Adrenal gland (tissue), 12 donors: Measurements from ENCODE around the gene PFKFB4. TPM values are rescaled to one million over a fixed set of nuclear protein-coding genes. Genes with fewer than 3 reads are reported as not detected.
"Not testable (repeated sequence)": the region's sequence is repeated elsewhere in the genome, so short reads cannot be mapped to it uniquely, and the experiment has no call there.

ENCODE experiments used
- DNase-seq, 7 donors: peaks; one replicate each; pipeline ENCODE4 v3.0.0-alpha.2; 2019 to 2020
- H3K27ac ChIP-seq, 5 donors: fragments of 200-600 bp; sonication (generic) in 4 of 5; 1 replicate in 3 of 5; 2 replicates in 2 of 5; pipeline versions ENCODE4 v1.5.1 to v1.8.0; 2016 to 2020; ENCODE audit warnings: mild to moderate bottlenecking in 1 of 5
- H3K27me3 ChIP-seq: fragments of 200-600 bp; 2 replicates; pipeline ENCODE4 v1.8.0; 2021
- H3K36me3 ChIP-seq, 2 donors: fragments of 200-600 bp; replicated peaks in 1 of 2; 1 replicate in 1 of 2; 2 replicates in 1 of 2; pipeline versions ENCODE4 v1.5.1 to v1.8.0; 2018 to 2022
- H3K4me1 ChIP-seq, 2 donors: fragments of 200-600 bp; replicated peaks in 1 of 2; 1 replicate in 1 of 2; 2 replicates in 1 of 2; pipeline versions ENCODE4 v1.5.1 to v1.8.0; 2018 to 2021
- H3K4me3 ChIP-seq, 4 donors: fragments of 200-600 bp; sonication (generic) in 3 of 4; one replicate each; pipeline ENCODE4 v1.5.1; 2016 to 2018
- H3K9me3 ChIP-seq, 3 donors: fragments of 200-600 bp; sonication (generic) in 1 of 3; replicated peaks in 1 of 3; 1 replicate in 2 of 3; 2 replicates in 1 of 3; pipeline versions ENCODE4 v1.5.1 to v1.8.0; 2016 to 2021
- POLR2A ChIP-seq, 2 donors: fragments of 450-650 bp; IDR thresholded peaks; one replicate each; pipeline ENCODE4 v1.6.1; 2017; ENCODE audit warnings: antibody characterized with exemption in 2 of 2, mild to moderate bottlenecking in 2 of 2, moderate library complexity in 1 of 2
- WGBS, 4 donors: extraction: QIAGEN DNeasy Blood & Tissue Kit in 2 of 4; methylation state at CpG; one replicate each; pipeline versions ENCODE4 v1.1.5 to v1.1.7; 2013 to 2017; 5-methylcytosine and 5-hydroxymethylcytosine counted together
- intact Hi-C, 2 donors: fragments of 100-400 bp; cut with DNase I; formaldehyde crosslinking; loops; one replicate each; pipeline versions ENCODE4 v1.14.1 to v1.15.0; 2022 to 2023
- polyA plus RNA-seq, 3 donors: library from polyadenylated mRNA; stranded (reverse); fragments of 200-250 nt in 2 of 3; fragments of 350-450 nt in 1 of 3; fragmentation: Illumina TruSeq in 1 of 3; extraction: RNeasy Lipid Tissue Mini Kit (QIAGEN cat#74804) in 1 of 3; gene quantifications; one replicate each; pipeline ENCODE4 v1.2.3, GENCODE V29; 2013 to 2014
- total RNA-seq, 9 donors: library from RNA; depleted of rRNA in 4 of 9; stranded (reverse); fragments of >200 nt in 4 of 9; fragments of 120-200 nt in 1 of 9; fragmentation: NEBNext Ultra II Directional in 1 of 9; extraction: Animal tissue kit (Norgen Biotek cat#: 25700) in 1 of 9; gene quantifications; one replicate each; pipeline versions ENCODE4 v1.1.0 to v1.2.4, GENCODE V29; 2013 to 2023
- TF ChIP-seq, protein P1 (sequence below), 6 experiments: fragments of 450-650 bp in 4 of 6; fragments of 200-600 bp in 2 of 6; sonication (generic) in 1 of 6; IDR thresholded peaks; 1 replicate in 5 of 6; 2 replicates in 1 of 6; pipeline versions ENCODE4 v1.5.1 to v1.8.0; 2016 to 2021; ENCODE audit warnings: antibody characterized with exemption in 6 of 6, mild to moderate bottlenecking in 2 of 6, moderate library complexity in 1 of 6
- donor health status: healthy with polysubstance abuse.
- donor health status: Bipolar disorder and iron deficiency.
- donor health status: DM: yes; HTN: yes; CAD: no.
- donor health status: DM: no; HTN: no; CAD: no.
- donor health status: DM: no; HTN: no; CAD: no.
- donor health status: DM: yes; HTN: yes; CAD: no.

PFKFB4 gene
- total and polyA plus RNA-seq, 12 donors = 1.8 to 12.9 (median 4.5) TPM

DNA sequence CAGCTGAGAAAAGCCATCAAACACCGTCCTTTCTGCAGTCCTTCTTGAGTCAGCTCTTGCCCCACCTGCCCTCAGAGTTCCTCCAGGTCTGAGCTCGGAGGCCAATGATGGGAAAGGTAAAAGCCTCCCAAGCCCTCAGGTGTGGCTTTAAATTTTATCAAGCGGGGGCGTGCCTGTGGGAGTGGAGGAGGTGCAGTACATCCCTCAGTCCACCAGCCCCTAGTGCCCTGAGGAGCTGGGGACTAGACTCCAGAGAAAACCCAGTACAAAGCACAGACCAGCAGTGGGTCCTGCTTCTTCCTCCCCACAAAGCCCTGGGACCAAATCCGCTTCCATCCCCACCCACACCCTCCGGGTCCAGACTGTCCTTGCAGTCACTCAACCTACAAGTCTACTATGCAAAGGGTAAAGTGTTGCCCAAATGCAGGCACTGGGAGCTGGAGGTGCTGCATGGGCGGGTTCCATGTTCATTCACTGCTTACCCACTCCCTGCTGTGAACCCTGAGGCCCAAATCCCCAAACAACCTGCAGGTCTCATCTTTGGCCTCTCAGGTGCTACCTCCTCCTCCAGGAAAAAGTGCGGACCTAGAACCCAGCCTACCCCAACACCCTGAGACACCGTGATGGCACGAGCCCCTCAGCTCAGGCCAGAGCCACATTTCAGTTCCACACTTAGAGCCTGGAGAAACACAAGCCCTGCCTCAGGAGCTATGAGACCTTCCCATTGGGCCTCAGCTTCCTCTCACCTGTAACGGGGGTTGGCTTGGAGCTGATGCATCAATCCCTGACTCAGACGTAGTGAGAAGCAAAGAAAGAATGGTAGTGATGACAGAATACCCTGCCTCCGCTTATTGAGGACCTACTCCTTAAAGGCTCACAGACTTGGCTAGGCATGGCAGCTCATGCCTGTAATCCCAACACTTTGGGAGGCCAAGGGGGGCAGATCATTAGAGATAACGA lies 2.4 kb downstream of the PFKFB4 start:
- Histone ChIP-seq H3K36me3 (no peaks in the 10 kb centered on the region), H3K4me3 (no peak overlapping the region), H3K27ac (no peak overlapping the region), H3K9me3 (no peaks in the 10 kb centered on the region), H3K4me1 (peaks cover 10 to 25% of the 10 kb centered on the region in 2 donors), H3K27me3 (no peaks in the 10 kb centered on the region)
- intact Hi-C loops = loop anchor here in 1 of 2 donors (5.0 kb wide), 1 partner anchor 92 kb away; no protein-coding TSS in a partner anchor
- no peak for DNase-seq
- whole genome bisulfite sequencing, 4 donors = 80 to 86% (median 85%) methylated on average over 10 to 14 of the region's 14 CpGs
- TF ChIP-seq POLR2A (IDR thresholded peaks at IDR 0.05) = no peak

DNA sequence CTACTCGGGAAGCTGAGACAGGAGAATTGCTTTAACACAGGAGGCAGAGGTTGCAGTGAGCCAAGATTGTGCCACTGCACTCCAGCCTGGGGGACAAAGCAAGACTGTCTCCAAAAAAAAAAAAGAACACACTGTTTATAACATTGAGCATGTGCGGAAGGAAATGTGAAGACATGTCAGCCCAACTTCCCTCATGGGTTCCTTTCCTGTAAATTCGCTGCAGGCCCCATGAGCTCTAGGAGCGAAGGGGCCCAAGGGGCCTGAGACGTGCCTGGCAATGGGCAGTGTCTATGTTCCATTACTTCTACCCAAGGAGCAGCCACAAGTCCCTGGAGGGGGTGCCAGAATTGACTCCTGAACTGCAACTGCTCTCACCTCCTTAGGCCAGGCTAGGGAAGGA lies 3.2 kb downstream of the PFKFB4 start:
- Histone ChIP-seq H3K27me3 (no peaks in the 10 kb centered on the region), H3K4me1 (peaks cover 10 to 20% of the 10 kb centered on the region in 2 donors), H3K36me3 (no peaks in the 10 kb centered on the region), H3K9me3 (no peaks in the 10 kb centered on the region), H3K4me3 (no peak overlapping the region), H3K27ac (no peak overlapping the region)
- TF ChIP-seq, protein P1, sequence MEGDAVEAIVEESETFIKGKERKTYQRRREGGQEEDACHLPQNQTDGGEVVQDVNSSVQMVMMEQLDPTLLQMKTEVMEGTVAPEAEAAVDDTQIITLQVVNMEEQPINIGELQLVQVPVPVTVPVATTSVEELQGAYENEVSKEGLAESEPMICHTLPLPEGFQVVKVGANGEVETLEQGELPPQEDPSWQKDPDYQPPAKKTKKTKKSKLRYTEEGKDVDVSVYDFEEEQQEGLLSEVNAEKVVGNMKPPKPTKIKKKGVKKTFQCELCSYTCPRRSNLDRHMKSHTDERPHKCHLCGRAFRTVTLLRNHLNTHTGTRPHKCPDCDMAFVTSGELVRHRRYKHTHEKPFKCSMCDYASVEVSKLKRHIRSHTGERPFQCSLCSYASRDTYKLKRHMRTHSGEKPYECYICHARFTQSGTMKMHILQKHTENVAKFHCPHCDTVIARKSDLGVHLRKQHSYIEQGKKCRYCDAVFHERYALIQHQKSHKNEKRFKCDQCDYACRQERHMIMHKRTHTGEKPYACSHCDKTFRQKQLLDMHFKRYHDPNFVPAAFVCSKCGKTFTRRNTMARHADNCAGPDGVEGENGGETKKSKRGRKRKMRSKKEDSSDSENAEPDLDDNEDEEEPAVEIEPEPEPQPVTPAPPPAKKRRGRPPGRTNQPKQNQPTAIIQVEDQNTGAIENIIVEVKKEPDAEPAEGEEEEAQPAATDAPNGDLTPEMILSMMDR (IDR thresholded peaks at IDR 0.05) = no peak
- TF ChIP-seq POLR2A (IDR thresholded peaks at IDR 0.05) = no peak
- 73 to 93% (median 84%) methylated on average over 5 of the region's 5 CpGs for WGBS, 4 donors
- no peak for DNase-seq
- intact Hi-C loops = loop anchor here in 1 of 2 donors (5.0 kb wide), 1 partner anchor 91 kb away; no protein-coding TSS in a partner anchor

DNA sequence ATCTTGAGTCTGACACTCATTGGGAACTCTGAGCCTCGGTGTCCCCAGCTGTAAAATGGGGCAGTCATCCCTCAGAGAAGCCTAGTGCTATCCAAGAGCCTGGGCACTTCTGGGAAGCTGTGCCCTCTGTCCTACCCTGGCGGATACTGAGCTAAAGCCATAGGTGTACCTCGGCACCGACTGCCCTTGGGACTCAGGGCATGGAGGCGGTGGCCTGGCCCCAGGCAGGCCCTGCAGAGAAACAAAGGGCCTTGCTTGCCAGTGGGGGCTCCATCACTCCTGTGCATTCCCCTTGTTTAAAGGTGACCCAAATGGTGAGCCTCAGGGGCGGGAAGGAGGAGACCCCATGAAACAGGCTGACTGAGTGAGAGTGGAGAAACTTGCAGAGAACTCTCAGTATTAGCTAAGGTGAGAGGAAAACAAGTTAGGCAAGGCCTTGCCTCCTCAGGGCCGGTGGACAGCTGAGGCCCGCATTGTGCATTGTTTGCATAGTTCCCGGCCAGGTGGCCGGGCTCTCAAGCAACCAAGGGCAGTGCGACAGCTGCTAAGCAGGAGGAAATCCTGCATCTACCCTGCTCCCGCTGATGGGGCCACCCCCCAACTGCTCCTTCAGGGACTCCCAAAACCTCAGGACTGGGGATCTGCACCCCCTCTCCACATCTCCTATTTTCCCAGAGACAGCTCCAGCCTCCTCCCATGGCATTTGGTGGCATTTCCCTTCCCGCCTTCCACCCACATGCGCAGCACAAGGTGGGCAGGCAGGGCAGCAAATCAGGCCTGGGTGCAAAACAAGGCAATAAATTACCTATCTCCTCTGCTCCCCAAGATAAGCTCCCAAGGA lies 4.3 kb downstream of the PFKFB4 start:
- Histone ChIP-seq H3K36me3 (peaks cover 0 to under 1% of the 10 kb centered on the region in 2 donors), H3K4me3 (no peak overlapping the region), H3K27me3 (no peaks in the 10 kb centered on the region), H3K4me1 (peaks cover 7 to 13% of the 10 kb centered on the region in 2 donors), H3K9me3 (no peaks in the 10 kb centered on the region), H3K27ac (no peak overlapping the region)
- 81 to 92% (median 84%) methylated on average over 9 to 14 of the region's 14 CpGs for WGBS, 4 donors
- DNase-seq = no peak
- intact Hi-C loops = loop anchor here in 1 of 2 donors (5.0 kb wide), 1 partner anchor 90 kb away; no protein-coding TSS in a partner anchor
- TF ChIP-seq, protein P1 (IDR thresholded peaks at IDR 0.05) = no peak
- TF ChIP-seq POLR2A (IDR thresholded peaks at IDR 0.05) = no peak

DNA sequence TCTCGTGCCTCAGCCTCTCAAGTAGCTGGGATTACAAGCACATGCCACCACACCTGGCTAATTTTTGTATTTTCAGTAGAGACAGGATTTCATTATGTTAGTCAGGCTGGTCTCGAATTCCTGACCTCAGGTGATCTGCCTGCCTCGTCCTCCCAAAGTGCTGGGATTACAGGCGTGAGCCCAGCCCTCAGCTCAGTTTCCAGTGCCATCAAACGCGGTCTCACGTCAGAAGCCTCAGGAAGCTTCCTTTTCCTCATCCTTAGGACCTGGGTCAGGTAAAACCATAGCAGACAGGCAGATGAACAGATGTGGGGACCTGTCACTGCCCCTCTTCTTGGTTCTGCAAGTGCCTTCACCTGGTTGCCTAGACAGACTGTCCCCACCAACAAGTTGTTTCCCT lies 5.0 kb downstream of the PFKFB4 start:
- not testable (repeated sequence) for H3K9me3 ChIP-seq, DNase-seq, H3K27me3 ChIP-seq, H3K4me1 ChIP-seq, H3K27ac ChIP-seq, H3K36me3 ChIP-seq, H3K4me3 ChIP-seq
- WGBS, 4 donors = 92 to 96% (median 92%) methylated on average over 7 of the region's 7 CpGs
- intact Hi-C loops = loop anchor here in 1 of 2 donors (5.0 kb wide), 1 partner anchor 89 kb away; no protein-coding TSS in a partner anchor
